Gastrocnemius medialis (tissue), 4 donors: ENCODE measurements around the gene CISD2. TPM values are rescaled to one million over a fixed set of nuclear protein-coding genes. Genes with fewer than 3 reads are reported as not detected.
"Not testable (repeated sequence)": the region's sequence is repeated elsewhere in the genome, so short reads cannot be mapped to it uniquely, and the experiment has no call there.

Source experiments
- ATAC-seq, 2 donors: fragments of 150-250 bp; one replicate each; pipeline ENCODE4 v1.9.1; 2016
- DNase-seq, 2 donors: peaks; one replicate each; pipeline ENCODE4 v3.0.0-alpha.2; 2019
- H3K27ac ChIP-seq, 4 donors: fragments of 200-600 bp; sonication (generic); 1 replicate in 1 of 4; 2 replicates in 3 of 4; pipeline ENCODE4 v1.5.1; 2016 to 2018; ENCODE audit warnings: mild to moderate bottlenecking in 2 of 4, moderate library complexity in 1 of 4
- H3K27me3 ChIP-seq, 3 donors: fragments of 200-600 bp; sonication (generic) in 2 of 3; 1 replicate in 1 of 3; 2 replicates in 2 of 3; pipeline versions ENCODE4 v1.5.1 to v1.6.0; 2016 to 2019; ENCODE audit warnings: mild to moderate bottlenecking in 1 of 3, moderate library complexity in 1 of 3
- H3K36me3 ChIP-seq, 2 donors: fragments of 200-600 bp; sonication (generic) in 1 of 2; one replicate each; pipeline ENCODE4 v1.5.1; 2017 to 2018
- H3K4me1 ChIP-seq, 2 donors: fragments of 200-600 bp; sonication (generic) in 1 of 2; one replicate each; pipeline ENCODE4 v1.5.1; 2016 to 2017; ENCODE audit warnings: mild to moderate bottlenecking in 2 of 2
- H3K4me3 ChIP-seq, 4 donors: fragments of 200-600 bp; sonication (generic) in 3 of 4; 1 replicate in 1 of 4; 2 replicates in 3 of 4; pipeline ENCODE4 v1.5.1; 2016 to 2019; ENCODE audit warnings: mild to moderate bottlenecking in 2 of 4
- H3K9me3 ChIP-seq, 3 donors: fragments of 200-600 bp; sonication (generic) in 2 of 3; 1 replicate in 1 of 3; 2 replicates in 2 of 3; pipeline ENCODE4 v1.5.1; 2016 to 2019
- POLR2A ChIP-seq, 2 donors: fragments of 450-650 bp; IDR thresholded peaks; one replicate each; pipeline ENCODE4 v1.6.1; 2017; ENCODE audit warnings: antibody characterized with exemption in 2 of 2, mild to moderate bottlenecking in 2 of 2, moderate library complexity in 2 of 2
- in situ Hi-C, 4 donors: fragments of 200-750 bp; cut with MboI; loops; one replicate each; pipeline versions ENCODE4 v1.15.0 to v1.8.0; 2017; ENCODE audit warnings: low sequenced_read_pairs in 4 of 4
- intact Hi-C: fragments of 100-400 bp; cut with DNase I; formaldehyde crosslinking; loops from one replicate; pipeline ENCODE4 v1.15.1; 2023; ENCODE audit warnings: low total_unique reads
- total RNA-seq, 4 donors: library from RNA; depleted of rRNA; stranded (reverse); fragments of >200 nt; gene quantifications; one replicate each; pipeline versions ENCODE4 v1.1.0 to v1.2.3, GENCODE V29; 2016
- TF ChIP-seq, protein P1 (sequence below), 5 experiments: fragments of 450-650 bp in 3 of 5; fragments of 200-600 bp in 2 of 5; sonication (generic) in 2 of 5; IDR thresholded peaks in 4 of 5; conservative IDR thresholded peaks in 1 of 5; 1 replicate in 4 of 5; 2 replicates in 1 of 5; pipeline ENCODE4 v1.5.1; 2016 to 2019; ENCODE audit warnings: antibody characterized with exemption in 5 of 5, mild to moderate bottlenecking in 3 of 5, moderate library complexity in 3 of 5

Gene CISD2
- total RNA-seq, 4 donors from 2014 or later, result 3.8 to 8.9 (median 5.3) TPM

DNA sequence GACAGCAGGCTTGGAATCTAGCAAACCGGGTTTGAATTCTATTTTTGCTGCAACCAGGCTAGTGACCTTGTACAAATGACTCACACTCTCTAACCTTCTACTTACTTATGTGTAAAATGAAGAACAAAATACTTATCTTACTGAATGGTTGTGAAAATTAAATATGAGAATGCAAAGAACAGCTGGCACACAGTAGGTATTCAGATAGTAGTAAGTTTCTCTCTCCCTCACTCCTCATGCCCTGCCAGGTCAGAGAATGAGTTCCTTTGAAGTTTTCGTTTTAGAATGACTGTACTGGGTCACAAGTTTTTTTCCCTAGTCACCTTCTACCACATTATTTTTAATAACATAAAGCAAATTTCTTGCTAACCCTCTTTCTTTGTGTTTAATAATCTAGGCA, 33.0 kb downstream of the CISD2 start:
- ATAC-seq, result no peak
- DNase-seq, result no peak
- H3K36me3 ChIP-seq, result no peaks in the 10 kb centered on the region
- H3K4me1 ChIP-seq, result no peaks in the 10 kb centered on the region
- H3K9me3 ChIP-seq, result no peaks in the 10 kb centered on the region
- H3K27ac ChIP-seq, result no peak overlapping the region
- no peak overlapping the region for H3K4me3 ChIP-seq
- TF ChIP-seq, protein P1, sequence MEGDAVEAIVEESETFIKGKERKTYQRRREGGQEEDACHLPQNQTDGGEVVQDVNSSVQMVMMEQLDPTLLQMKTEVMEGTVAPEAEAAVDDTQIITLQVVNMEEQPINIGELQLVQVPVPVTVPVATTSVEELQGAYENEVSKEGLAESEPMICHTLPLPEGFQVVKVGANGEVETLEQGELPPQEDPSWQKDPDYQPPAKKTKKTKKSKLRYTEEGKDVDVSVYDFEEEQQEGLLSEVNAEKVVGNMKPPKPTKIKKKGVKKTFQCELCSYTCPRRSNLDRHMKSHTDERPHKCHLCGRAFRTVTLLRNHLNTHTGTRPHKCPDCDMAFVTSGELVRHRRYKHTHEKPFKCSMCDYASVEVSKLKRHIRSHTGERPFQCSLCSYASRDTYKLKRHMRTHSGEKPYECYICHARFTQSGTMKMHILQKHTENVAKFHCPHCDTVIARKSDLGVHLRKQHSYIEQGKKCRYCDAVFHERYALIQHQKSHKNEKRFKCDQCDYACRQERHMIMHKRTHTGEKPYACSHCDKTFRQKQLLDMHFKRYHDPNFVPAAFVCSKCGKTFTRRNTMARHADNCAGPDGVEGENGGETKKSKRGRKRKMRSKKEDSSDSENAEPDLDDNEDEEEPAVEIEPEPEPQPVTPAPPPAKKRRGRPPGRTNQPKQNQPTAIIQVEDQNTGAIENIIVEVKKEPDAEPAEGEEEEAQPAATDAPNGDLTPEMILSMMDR (IDR thresholded peaks at IDR 0.05 in 4 of 5, conservative IDR thresholded peaks at IDR 0.05 in 1 of 5), result no peak
- TF ChIP-seq POLR2A (IDR thresholded peaks at IDR 0.05), result no peak
- in situ Hi-C loops, result no loop called here
- H3K27me3 ChIP-seq, result no peaks in the 10 kb centered on the region
- intact Hi-C loops, result no loop called here

DNA sequence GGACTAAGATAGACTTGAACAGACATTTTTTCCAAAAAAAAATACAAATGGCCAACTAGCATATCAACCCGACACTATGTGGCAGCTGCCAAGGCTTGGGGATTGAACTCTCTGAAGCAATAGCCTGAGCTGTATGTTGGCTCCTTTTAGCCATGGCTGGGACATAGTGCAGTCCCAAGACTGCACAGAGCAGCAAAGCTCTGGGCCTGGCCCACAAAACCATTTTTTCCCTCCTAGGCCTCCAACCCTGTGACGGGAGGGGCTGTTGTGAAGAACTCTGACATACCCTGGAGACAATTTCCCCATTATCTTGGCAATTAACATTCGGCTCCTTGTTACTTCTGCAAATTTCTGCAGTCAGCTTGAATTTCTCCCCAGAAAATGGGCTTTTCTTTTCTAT, 50.1 kb downstream of the CISD2 start:
- H3K9me3 ChIP-seq, result no peaks in the 10 kb centered on the region
- DNase-seq, result no peak

DNA sequence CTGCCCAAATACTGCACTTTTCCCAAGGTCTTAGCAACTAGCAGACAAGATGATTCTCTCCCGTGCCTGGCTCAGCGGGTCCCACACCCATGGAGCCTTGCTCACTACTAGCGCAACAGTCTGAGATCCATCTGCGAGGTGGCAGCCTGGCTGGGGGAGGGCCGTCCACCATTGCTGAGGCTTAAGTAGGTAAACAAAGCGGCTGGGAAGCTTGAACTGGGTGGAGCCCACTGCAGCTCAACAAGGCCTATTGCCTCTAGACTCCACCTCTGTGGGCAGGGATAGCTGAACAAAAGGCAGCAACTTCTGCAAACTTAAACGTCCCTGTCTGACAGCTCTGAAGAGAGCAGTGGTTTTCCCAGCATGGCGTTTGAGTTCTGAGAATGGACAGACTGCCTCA, 50.9 kb downstream of the CISD2 start:
- in situ Hi-C loops, ATAC-seq, H3K27ac ChIP-seq, H3K9me3 ChIP-seq, H3K36me3 ChIP-seq, H3K4me3 ChIP-seq, DNase-seq, H3K27me3 ChIP-seq, H3K4me1 ChIP-seq, intact Hi-C loops: not testable (repeated sequence)

More for the DNA sequence above, 50.1 kb downstream of the CISD2 start:
- H3K27me3 ChIP-seq, result no peaks in the 10 kb centered on the region
- no peak for TF ChIP-seq POLR2A (IDR thresholded peaks at IDR 0.05)
- TF ChIP-seq, protein P1 (IDR thresholded peaks at IDR 0.05 in 4 of 5, conservative IDR thresholded peaks at IDR 0.05 in 1 of 5), result no peak
- H3K36me3 ChIP-seq, result no peaks in the 10 kb centered on the region
- no peak for ATAC-seq
- in situ Hi-C loops, result no loop called here
- no peak overlapping the region for H3K27ac ChIP-seq
- intact Hi-C loops, result no loop called here
- no peaks in the 10 kb centered on the region for H3K4me1 ChIP-seq
- H3K4me3 ChIP-seq, result no peak overlapping the region

DNA sequence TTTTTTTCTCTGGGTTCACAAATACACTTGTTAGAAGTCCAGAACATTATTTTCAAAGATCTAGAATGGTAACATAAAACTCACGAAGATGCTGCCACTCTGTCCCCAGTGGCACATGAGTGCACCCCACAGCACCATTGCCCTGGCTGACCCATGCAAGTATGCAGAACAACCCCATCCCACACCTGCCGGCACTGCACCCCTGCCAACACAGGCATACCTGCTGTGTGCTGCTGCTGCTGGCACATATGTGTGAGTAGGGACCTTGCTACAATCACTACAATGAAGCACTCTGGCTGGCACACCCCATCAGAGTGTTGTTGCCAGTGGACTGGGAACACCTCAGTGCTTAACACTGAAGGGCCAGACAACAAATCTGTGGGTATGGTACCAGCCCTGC, 66.9 kb downstream of the CISD2 start:
- TF ChIP-seq, protein P1 (IDR thresholded peaks at IDR 0.05 in 4 of 5, conservative IDR thresholded peaks at IDR 0.05 in 1 of 5), result no peak
- TF ChIP-seq POLR2A (IDR thresholded peaks at IDR 0.05), result no peak
- Histone ChIP-seq H3K27ac (no peak overlapping the region), H3K9me3 (no peaks in the 10 kb centered on the region), H3K36me3 (no peaks in the 10 kb centered on the region), H3K27me3 (no peaks in the 10 kb centered on the region), H3K4me3 (no peak overlapping the region), H3K4me1 (no peaks in the 10 kb centered on the region)
- DNase-seq (no peak), ATAC-seq (no peak)
- intact Hi-C loops (no loop called here), in situ Hi-C loops (no loop called here)

DNA sequence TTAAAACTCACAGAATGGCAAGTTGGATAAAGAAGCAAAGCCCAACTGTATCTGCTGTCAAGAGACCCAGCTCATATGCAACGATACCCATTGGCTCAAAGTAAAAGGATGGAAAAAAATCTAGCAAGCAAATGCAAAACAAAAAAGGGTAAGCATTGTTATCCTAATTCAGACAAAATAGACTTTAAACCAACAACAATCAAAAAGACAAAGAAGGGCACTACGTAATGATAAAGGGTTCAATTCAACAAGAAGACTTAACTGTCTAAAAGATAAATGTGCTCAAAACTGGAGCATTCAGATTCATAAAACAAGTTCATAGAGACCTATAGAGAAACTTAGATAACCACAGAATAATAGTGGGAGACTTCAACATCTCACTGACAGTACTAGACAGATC, 69.3 kb downstream of the CISD2 start:
- H3K27me3 ChIP-seq, H3K9me3 ChIP-seq, H3K4me1 ChIP-seq, ATAC-seq, intact Hi-C loops, in situ Hi-C loops, DNase-seq, H3K36me3 ChIP-seq, H3K4me3 ChIP-seq, H3K27ac ChIP-seq: not testable (repeated sequence)

Other genes starting within 250 kb of the CISD2 start
- gene MANBA, start 108.0 kb upstream of the CISD2 start, total RNA-seq, result 10 to 100 TPM in 3 of 4 donors, 1 to 10 TPM in 1; 8.9 to 15.5 (median 12.6) TPM
- gene UBE2D3, start 41.4 kb upstream of the CISD2 start, total RNA-seq, result 100 to 1,000 TPM; 350 to 562 (median 392) TPM
- not detected for gene SLC9B1, start 150.7 kb downstream of the CISD2 start, total RNA-seq
- 1 to 10 TPM; 2.0 to 6.1 (median 2.3) TPM for gene SLC9B2, start 207.8 kb downstream of the CISD2 start, total RNA-seq
- 10 to 100 TPM; 11.6 to 40.3 (median 18.5) TPM for gene BDH2, start 230.8 kb downstream of the CISD2 start, total RNA-seq